Effector memory CD8-positive, alpha-beta T cell (primary cell): Measurements from ENCODE around the gene TMEM54.

ENCODE experiments used
- ATAC-seq: fragments of 150-1000 bp; cut with Tn5 transposase; replicated peaks from 2 replicates; pipeline ENCODE4 v1.10.0; 2021; ENCODE audit warnings: mild to moderate bottlenecking, moderate library complexity
- DNase-seq, 3 experiments: peaks; one replicate each; pipeline ENCODE4 v3.0.0; 2021
- H3K27ac Mint-ChIP-seq, 2 donors: one replicate each; pipeline ENCODE4 v1.8.0; 2022; ENCODE audit warnings: mild to moderate bottlenecking in 2 of 2, mixed read lengths in 2 of 2, moderate library complexity in 2 of 2
- H3K27me3 Mint-ChIP-seq, 2 donors: one replicate each; pipeline ENCODE4 v1.8.0; 2022; ENCODE audit warnings: mixed read lengths in 2 of 2
- H3K36me3 Mint-ChIP-seq: one replicate; pipeline ENCODE4 v1.8.0; 2022; ENCODE audit warnings: mild to moderate bottlenecking, moderate library complexity, mixed read lengths; ENCODE audit not compliant: insufficient read depth
- H3K4me1 Mint-ChIP-seq, 2 donors: one replicate each; pipeline ENCODE4 v1.8.0; 2022; ENCODE audit warnings: low read depth in 2 of 2, mixed read lengths in 2 of 2
- H3K4me3 Mint-ChIP-seq, 2 donors: one replicate each; pipeline ENCODE4 v1.8.0; 2022; ENCODE audit warnings: mild to moderate bottlenecking in 2 of 2, mixed read lengths in 2 of 2, moderate library complexity in 2 of 2
- H3K9me3 Mint-ChIP-seq, 2 donors: one replicate each; pipeline ENCODE4 v1.8.0; 2022; ENCODE audit warnings: mixed read lengths in 2 of 2

Gene TMEM54

GRCh38 chr1:32928715-32929114 is 27.5 kb upstream of the TMEM54 start:
- Mint-ChIP-seq H3K4me3 (no peak overlapping the region), H3K36me3 (peaks cover 19% of the 10 kb centered on the region), H3K27me3 (peaks cover 28 to 41% of the 10 kb centered on the region in 2 donors), H3K27ac (no peak overlapping the region), H3K4me1 (peaks cover 12 to 13% of the 10 kb centered on the region in 2 donors), H3K9me3 (no peaks in the 10 kb centered on the region)
- ATAC-seq (no peak), DNase-seq (no peak)

- DNase-seq (no peak), ATAC-seq (no peak)
- Mint-ChIP-seq H3K36me3 (peaks cover 18% of the 10 kb centered on the region), H3K4me1 (peaks cover 12 to 13% of the 10 kb centered on the region in 2 donors), H3K27ac (no peak overlapping the region), H3K27me3 (peaks cover 33 to 45% of the 10 kb centered on the region in 2 donors), H3K4me3 (no peak overlapping the region), H3K9me3 (no peaks in the 10 kb centered on the region)
Measured at GRCh38 chr1:32928285-32928684, 27.1 kb upstream of the TMEM54 start.

- Mint-ChIP-seq H3K27me3 (peaks cover 41 to 54% of the 10 kb centered on the region in 2 donors), H3K36me3 (peaks cover 9% of the 10 kb centered on the region), H3K4me3 (no peak overlapping the region), H3K9me3 (no peaks in the 10 kb centered on the region), H3K4me1 (peaks cover 12 to 13% of the 10 kb centered on the region in 2 donors), H3K27ac (no peak overlapping the region)
- no peak for DNase-seq
- ATAC-seq, result no peak
Measured at GRCh38 chr1:32927441-32927840, 26.3 kb upstream of the TMEM54 start.

GRCh38 chr1:32926562-32926961 is 25.4 kb upstream of the TMEM54 start:
- peaks cover 9% of the 10 kb centered on the region for H3K36me3 Mint-ChIP-seq
- peaks cover 49 to 62% of the 10 kb centered on the region in 2 donors for H3K27me3 Mint-ChIP-seq
- no peak overlapping the region for H3K27ac Mint-ChIP-seq
- H3K4me3 Mint-ChIP-seq, result no peak overlapping the region
- H3K9me3 Mint-ChIP-seq, result no peaks in the 10 kb centered on the region
- DNase-seq (no peak), ATAC-seq (no peak)
- peaks cover 12 to 13% of the 10 kb centered on the region in 2 donors for H3K4me1 Mint-ChIP-seq

GRCh38 chr1:32925403-32926162 is 24.4 kb upstream of the TMEM54 start:
- Mint-ChIP-seq H3K36me3 (peaks cover 9% of the 10 kb centered on the region), H3K9me3 (no peaks in the 10 kb centered on the region), H3K4me3 (peak overlapping the region; percentile 58 to 71), H3K27ac (no peak overlapping the region), H3K27me3 (peaks cover 59 to 72% of the 10 kb centered on the region in 2 donors), H3K4me1 (peaks cover 12 to 13% of the 10 kb centered on the region in 2 donors)
- DNase-seq, result no peak
- ATAC-seq, result peak; percentile 55

- peaks cover 66 to 79% of the 10 kb centered on the region in 2 donors for H3K27me3 Mint-ChIP-seq
- peaks cover 12 to 13% of the 10 kb centered on the region in 2 donors for H3K4me1 Mint-ChIP-seq
- no peaks in the 10 kb centered on the region for H3K9me3 Mint-ChIP-seq
- peak; percentile 53 for ATAC-seq
- no peak overlapping the region for H3K27ac Mint-ChIP-seq
- H3K4me3 Mint-ChIP-seq, result peak overlapping the region; percentile 58 to 71
- peaks cover 9% of the 10 kb centered on the region for H3K36me3 Mint-ChIP-seq
- DNase-seq, result no peak
Measured at GRCh38 chr1:32924881-32925344, 23.7 kb upstream of the TMEM54 start.

GRCh38 chr1:32920833-32921232 is 19.6 kb upstream of the TMEM54 start:
- DNase-seq (no peak), ATAC-seq (no peak)
- Mint-ChIP-seq H3K36me3 (peaks cover 8% of the 10 kb centered on the region), H3K4me1 (peaks cover 20% of the 10 kb centered on the region in 2 donors), H3K9me3 (no peaks in the 10 kb centered on the region), H3K27me3 (peaks cover 78 to 83% of the 10 kb centered on the region in 2 donors), H3K27ac (no peak overlapping the region), H3K4me3 (no peak overlapping the region)

GRCh38 chr1:32919811-32920733 is 18.9 kb upstream of the TMEM54 start:
- Mint-ChIP-seq H3K27ac (no peak overlapping the region), H3K4me3 (no peak overlapping the region), H3K4me1 (peaks cover 12 to 14% of the 10 kb centered on the region in 2 donors), H3K9me3 (no peaks in the 10 kb centered on the region), H3K27me3 (peaks cover 70 to 83% of the 10 kb centered on the region in 2 donors), H3K36me3 (peaks cover 4% of the 10 kb centered on the region)
- DNase-seq (no peak), ATAC-seq (no peak)

- Mint-ChIP-seq H3K9me3 (no peaks in the 10 kb centered on the region), H3K27ac (no peak overlapping the region), H3K27me3 (peaks cover 52 to 66% of the 10 kb centered on the region in 2 donors), H3K4me3 (no peak overlapping the region), H3K4me1 (peaks cover 7 to 8% of the 10 kb centered on the region in 2 donors), H3K36me3 (peaks cover 4% of the 10 kb centered on the region)
- ATAC-seq (no peak), DNase-seq (no peak)
Measured at GRCh38 chr1:32918179-32918578, 17.0 kb upstream of the TMEM54 start.

GRCh38 chr1:32917521-32917920 is 16.3 kb upstream of the TMEM54 start:
- DNase-seq (no peak), ATAC-seq (peak; percentile 83)
- peaks cover 45 to 59% of the 10 kb centered on the region in 2 donors for H3K27me3 Mint-ChIP-seq

GRCh38 chr1:32915766-32916706 is 14.8 kb upstream of the TMEM54 start:
- Mint-ChIP-seq H3K4me3 (no peak overlapping the region), H3K27me3 (peaks cover 31 to 45% of the 10 kb centered on the region in 2 donors), H3K36me3 (peaks cover 4% of the 10 kb centered on the region), H3K4me1 (peaks cover 7 to 8% of the 10 kb centered on the region in 2 donors), H3K27ac (no peak overlapping the region), H3K9me3 (no peaks in the 10 kb centered on the region)
- no peak for ATAC-seq
- DNase-seq, result no peak

More at GRCh38 chr1:32917521-32917920, 16.3 kb upstream of the TMEM54 start:
- H3K4me1 Mint-ChIP-seq, result peaks cover 7 to 8% of the 10 kb centered on the region in 2 donors
- H3K9me3 Mint-ChIP-seq, result no peaks in the 10 kb centered on the region
- peaks cover 4% of the 10 kb centered on the region for H3K36me3 Mint-ChIP-seq
- no peak overlapping the region for H3K27ac Mint-ChIP-seq
- H3K4me3 Mint-ChIP-seq, result no peak overlapping the region

- no peak for ATAC-seq
- Mint-ChIP-seq H3K9me3 (no peaks in the 10 kb centered on the region), H3K27me3 (peaks cover 0 to 5% of the 10 kb centered on the region in 2 donors), H3K4me1 (no peaks in the 10 kb centered on the region), H3K27ac (no peak overlapping the region), H3K4me3 (no peak overlapping the region), H3K36me3 (no peaks in the 10 kb centered on the region)
- no peak for DNase-seq
Measured at GRCh38 chr1:32910319-32910718, 9.1 kb upstream of the TMEM54 start.
